GM10248 (cell line): ENCODE data around the gene ATF1.

Experiments
- CTCF ChIA-PET: fragments of 300-600 bp; sonication (Branson Sonifier 250); formaldehyde crosslinking; extraction: SDS; loops from one replicate; lab custom pipeline; 2021; ENCODE audit warnings: antibody characterized with exemption; lab: Yijun Ruan, JAX
- POLR2A ChIA-PET: fragments of 350-650 bp; sonication (Branson Sonifier 250); formaldehyde crosslinking; extraction: SDS; loops from one replicate; lab custom pipeline; 2020; ENCODE audit warnings: antibody characterized with exemption; lab: Yijun Ruan, JAX
- DNase-seq: peaks from one replicate; pipeline ENCODE4 v3.0.0; 2012; ENCODE audit errors: extremely low spot score
- CTCF ChIP-seq: IDR thresholded peaks from 2 replicates; pipeline ENCODE4 v1.5.1; 2012; ENCODE audit warnings: mild to moderate bottlenecking, low read depth; ENCODE audit errors: extremely low read depth, missing control alignments, control extremely low read depth

The ATF1 gene

DNA sequence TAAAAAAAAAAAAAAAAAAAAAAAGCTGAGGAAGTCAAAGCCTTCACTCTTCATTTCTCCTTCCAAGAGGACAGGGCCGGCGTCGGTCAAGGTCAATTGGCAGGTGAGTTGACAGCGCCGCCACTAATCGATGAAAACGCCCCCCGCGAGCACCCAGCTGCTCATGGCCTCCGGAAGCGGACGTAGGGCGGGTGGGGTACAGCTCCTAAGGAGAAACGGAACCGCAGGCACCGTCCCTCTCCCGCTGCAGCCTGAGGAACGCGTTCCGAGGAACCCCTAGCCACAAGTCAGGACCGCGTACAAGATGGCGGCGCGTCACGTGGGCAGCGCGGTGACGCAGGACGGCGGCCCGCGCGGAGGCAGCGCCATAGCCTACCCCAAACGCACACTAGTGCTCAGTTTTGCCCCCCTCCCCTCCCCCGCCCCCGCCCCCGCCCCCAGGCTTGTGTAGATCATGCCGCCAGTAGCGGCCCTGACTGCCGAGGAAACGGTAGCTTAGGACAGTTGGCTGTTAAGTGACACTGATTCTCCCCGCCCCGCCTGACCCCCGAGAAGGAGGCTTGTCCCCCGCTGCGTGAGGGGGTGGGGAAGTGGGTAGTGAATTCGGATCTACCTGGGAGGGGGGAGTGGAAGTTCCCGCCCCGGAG, at the start of gene ATF1:
Gene ATF1 (plus strand): TSS at position 463 of the 647 bp plus-strand sequence. CDS start 16,045 bp downstream, outside the sequence.
- ChIA-PET CTCF (interaction anchor here (0.8 to 3.2 kb wide), 13 partner anchors 12 to 586 kb away, joined by 3 to 53 read pairs (median 6); no protein-coding TSS in a partner anchor), POLR2A (interaction anchor here (0.5 to 0.7 kb wide), 11 partner anchors 14 to 514 kb away, joined by 3 to 7 read pairs (median 4); no protein-coding TSS in a partner anchor)
- peak; percentile 94 for DNase-seq

DNA sequence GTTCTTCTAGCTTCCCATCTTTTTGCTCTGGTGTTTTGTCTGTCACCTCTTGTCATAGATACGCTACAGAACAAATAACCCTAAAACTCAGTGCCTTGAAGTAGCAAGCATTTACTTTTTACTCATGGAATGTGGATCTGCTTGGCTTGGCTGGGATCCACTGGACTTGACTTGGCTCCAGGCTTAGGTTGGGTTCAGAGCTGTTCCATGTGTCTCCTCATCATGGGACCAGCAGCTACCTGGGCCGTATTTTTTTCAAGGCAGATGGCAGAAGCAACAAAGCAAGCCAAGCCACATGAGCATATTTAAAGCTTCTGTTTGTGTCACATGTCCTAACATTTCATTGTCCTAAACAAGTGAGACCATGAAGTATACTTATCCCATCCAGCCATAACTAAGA, 48.7 kb upstream of the ATF1 start:
- no peak for DNase-seq
- POLR2A ChIA-PET: no interaction called here
- CTCF ChIA-PET: interaction anchor here (0.8 to 2.7 kb wide), 4 partner anchors 10 to 210 kb away, joined by 3 to 14 read pairs (median 4); partner anchors contain the start of gene DIP2B
- TF ChIP-seq CTCF: no peak

More for the DNA sequence above, at the start of gene ATF1:
- no peak for TF ChIP-seq CTCF

DNA sequence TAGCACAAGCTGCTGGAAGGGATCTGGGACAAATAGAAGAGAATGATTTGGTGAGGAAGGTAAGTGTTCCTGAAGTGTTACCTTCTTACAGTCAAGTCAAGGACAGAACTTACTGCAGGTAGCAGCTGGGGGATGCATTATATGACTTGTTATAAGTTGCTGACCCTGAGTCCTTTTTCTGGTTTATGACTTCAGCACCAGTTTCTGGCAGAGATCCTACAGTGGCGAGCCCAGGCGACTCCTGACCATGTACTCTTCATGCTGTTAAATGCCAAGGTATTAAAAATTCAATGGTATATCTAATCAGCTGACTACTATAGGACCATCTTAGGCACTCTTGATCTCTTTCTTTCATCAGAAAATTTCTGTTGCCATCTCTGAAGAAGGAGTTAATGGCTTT, 45.1 kb upstream of the ATF1 start:
- CTCF ChIA-PET: no interaction called here
- POLR2A ChIA-PET: no interaction called here

DNA sequence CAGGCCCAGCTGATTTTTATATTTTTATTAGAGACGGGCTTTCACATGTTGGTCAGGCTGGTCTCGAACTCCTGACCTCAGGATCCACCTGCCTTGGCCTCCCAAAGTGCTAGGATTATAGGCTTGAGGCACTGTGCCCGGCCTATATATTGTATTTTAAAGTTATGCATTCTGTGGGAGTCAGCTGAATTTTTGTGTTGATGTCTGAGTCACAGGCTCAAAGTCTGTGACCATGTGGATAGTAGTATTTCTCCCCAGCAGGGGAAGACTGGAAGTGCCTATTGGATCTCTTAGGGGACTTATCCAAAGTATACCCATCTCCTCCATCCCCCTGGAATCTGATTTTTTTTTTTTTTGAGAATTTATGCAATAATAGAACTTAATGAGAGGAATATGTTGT, 43.8 kb upstream of the ATF1 start:
- no peak for DNase-seq
- CTCF ChIA-PET: interaction anchor here (2.5 kb wide), 1 partner anchor 9 kb away, joined by 9 read pairs; no protein-coding TSS in a partner anchor
- POLR2A ChIA-PET: interaction anchor here (0.7 kb wide), 2 partner anchors 50 to 534 kb away, joined by 3 read pairs; no protein-coding TSS in a partner anchor
- TF ChIP-seq CTCF: no peak

More for the DNA sequence above, 45.1 kb upstream of the ATF1 start:
- no peak for DNase-seq
- no peak for TF ChIP-seq CTCF

DNA sequence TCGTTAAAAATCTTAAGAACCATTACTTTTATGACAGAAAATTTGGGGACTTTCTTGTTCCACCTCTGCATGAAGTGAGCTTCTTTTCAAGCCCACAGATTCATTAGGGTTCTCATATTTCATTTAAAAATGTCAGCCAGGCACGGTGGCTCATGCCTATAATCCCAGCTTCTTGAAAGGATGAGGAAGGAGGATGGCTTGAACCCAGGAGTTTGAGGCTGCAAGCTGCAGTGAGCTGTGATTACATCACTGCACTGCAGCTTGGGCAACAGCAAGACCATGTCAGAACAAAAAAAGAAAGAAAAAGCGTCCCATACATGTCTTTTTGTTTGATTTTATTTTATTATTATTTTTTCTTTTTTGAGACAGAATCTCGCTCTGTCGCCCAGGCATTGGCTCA, 43.4 kb upstream of the ATF1 start:
- DNase-seq: no peak
- no peak for TF ChIP-seq CTCF
- CTCF ChIA-PET: interaction anchor here (2.5 kb wide), 1 partner anchor 9 kb away, joined by 9 read pairs; no protein-coding TSS in a partner anchor
- POLR2A ChIA-PET: interaction anchor here (0.7 kb wide), 1 partner anchor 50 kb away, joined by 3 read pairs; no protein-coding TSS in a partner anchor

DNA sequence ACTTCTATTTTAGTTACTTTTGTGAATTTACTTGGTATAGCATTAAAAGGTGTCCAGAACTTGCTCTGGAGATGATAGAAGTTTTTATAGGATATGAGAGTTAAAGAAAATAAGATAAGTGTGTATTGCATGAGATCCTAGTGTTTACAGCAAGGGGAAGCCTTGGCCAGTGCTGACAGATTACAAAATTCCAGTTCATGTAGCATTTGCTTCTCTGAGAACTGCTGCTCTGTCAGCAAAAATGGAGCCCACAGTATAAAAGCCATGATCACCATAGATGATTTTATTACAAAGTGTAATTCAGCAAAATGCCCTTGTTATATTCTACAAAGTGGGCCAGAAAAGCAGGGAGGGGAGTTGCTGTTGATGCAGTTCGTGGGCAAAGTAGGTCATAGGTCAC, 40.0 kb upstream of the ATF1 start:
- ChIA-PET POLR2A (no interaction called here), CTCF (no interaction called here)
- DNase-seq: no peak
- TF ChIP-seq CTCF: no peak
